ENCODE data around the gene GLDN.

- TF ChIP-seq CTCF (IDR thresholded peaks at IDR 0.05) (no peak), POLR2AphosphoS5 (IDR thresholded peaks at IDR 0.05; ENCODE audit: low read depth, low read length) (no peak), REST (IDR thresholded peaks at IDR 0.05; ENCODE audit: low read depth, low read length) (no peak)
These were observed 57.2 kb downstream of the GLDN start for GRCh38 chr15:51398626-51399025.

Data from SK-N-SH (cell line).